ENCODE data around the gene EDN3. TPM values are rescaled to one million over a fixed set of nuclear protein-coding genes. Genes with fewer than 3 reads are reported as not detected.
"Not testable (repeated sequence)": the region's sequence is repeated elsewhere in the genome, so short reads cannot be mapped to it uniquely, and the experiment has no call there.

EDN3 gene
- total and polyA plus RNA-seq, 2 donors (not counting 3 experiments of a cell fraction or from before 2014, with no cell fraction given) = not detected

DNA sequence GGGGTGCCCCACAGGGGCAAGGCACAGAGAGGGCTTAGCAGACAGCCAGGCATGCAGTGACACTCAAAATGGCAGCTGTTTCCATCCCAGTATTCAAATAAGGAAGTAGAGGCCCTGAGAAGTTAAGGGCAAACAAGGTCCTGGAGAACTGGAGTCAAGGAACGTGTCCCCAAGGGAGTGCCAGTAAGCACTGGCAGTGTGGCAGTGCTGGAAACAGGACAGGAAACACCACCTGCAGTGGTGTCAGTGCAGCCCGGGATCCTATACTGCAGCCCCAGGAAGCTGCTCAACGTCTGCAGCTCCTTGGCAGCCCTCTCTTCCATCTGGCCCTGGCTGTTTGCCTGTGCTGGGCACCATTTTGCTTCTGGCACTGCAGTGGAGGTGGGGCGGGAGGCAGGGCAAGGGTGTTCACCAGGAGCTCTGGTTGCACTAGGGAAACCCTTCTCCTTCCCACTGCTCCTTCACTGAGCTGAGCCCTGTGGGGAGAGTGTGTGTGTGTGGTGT is 56.3 kb downstream of the EDN3 start:
- H4K20me1 ChIP-seq (replicated peaks; ENCODE audit: control insufficient read depth, extremely low read depth, insufficient read depth, low read length) = no peaks in the 10 kb centered on the region
- intact Hi-C loops (cut with micrococcal nuclease) = no loop called here
- H3K27me3 ChIP-seq (ENCODE audit: control insufficient read depth in 2 of 2, insufficient read depth in 2 of 2, low read length in 2 of 2) = no peaks in the 10 kb centered on the region
- no peak overlapping the region for H3K4me2 ChIP-seq (ENCODE audit: insufficient read depth, low read length)
- dilution Hi-C loops (cut with MboI; ENCODE audit: extremely low pct_ligation_motif_present, low sequenced_read_pairs) = no loop called here
- ChIA-PET POLR2A (no interaction called here), CTCF (no interaction called here)
- H3K36me3 ChIP-seq (ENCODE audit: control insufficient read depth in 2 of 2, extremely low read depth in 1 of 2, insufficient read depth in 2 of 2, low read length in 2 of 2) = no peaks in the 10 kb centered on the region
- H2AFZ ChIP-seq (ENCODE audit: low read depth, low read length) = no peak overlapping the region
- no peak overlapping the region for H3K27ac ChIP-seq (ENCODE audit: insufficient read depth, low read depth, low read length)
- no peaks in the 10 kb centered on the region for H3K9me1 ChIP-seq (replicated peaks; ENCODE audit: control insufficient read depth, extremely low read depth, insufficient read depth, low read length)
- no peak for TF ChIP-seq FOS (IDR thresholded peaks at IDR 0.05; ENCODE audit: borderline replicate concordance, insufficient read depth, low read length)
- no peak for TF ChIP-seq JUN (IDR thresholded peaks at IDR 0.05; ENCODE audit: borderline replicate concordance, insufficient read depth, insufficient read length, low read depth)
- no peak for TF ChIP-seq GATA2 (IDR thresholded peaks at IDR 0.05; ENCODE audit: insufficient read depth, insufficient read length, low read depth, low read length)
- TF ChIP-seq, protein P1, sequence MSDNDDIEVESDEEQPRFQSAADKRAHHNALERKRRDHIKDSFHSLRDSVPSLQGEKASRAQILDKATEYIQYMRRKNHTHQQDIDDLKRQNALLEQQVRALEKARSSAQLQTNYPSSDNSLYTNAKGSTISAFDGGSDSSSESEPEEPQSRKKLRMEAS (IDR thresholded peaks at IDR 0.05; ENCODE audit: insufficient read depth, insufficient read length) = no peak
- TF ChIP-seq, protein P2, sequence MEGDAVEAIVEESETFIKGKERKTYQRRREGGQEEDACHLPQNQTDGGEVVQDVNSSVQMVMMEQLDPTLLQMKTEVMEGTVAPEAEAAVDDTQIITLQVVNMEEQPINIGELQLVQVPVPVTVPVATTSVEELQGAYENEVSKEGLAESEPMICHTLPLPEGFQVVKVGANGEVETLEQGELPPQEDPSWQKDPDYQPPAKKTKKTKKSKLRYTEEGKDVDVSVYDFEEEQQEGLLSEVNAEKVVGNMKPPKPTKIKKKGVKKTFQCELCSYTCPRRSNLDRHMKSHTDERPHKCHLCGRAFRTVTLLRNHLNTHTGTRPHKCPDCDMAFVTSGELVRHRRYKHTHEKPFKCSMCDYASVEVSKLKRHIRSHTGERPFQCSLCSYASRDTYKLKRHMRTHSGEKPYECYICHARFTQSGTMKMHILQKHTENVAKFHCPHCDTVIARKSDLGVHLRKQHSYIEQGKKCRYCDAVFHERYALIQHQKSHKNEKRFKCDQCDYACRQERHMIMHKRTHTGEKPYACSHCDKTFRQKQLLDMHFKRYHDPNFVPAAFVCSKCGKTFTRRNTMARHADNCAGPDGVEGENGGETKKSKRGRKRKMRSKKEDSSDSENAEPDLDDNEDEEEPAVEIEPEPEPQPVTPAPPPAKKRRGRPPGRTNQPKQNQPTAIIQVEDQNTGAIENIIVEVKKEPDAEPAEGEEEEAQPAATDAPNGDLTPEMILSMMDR (IDR thresholded peaks at IDR 0.05; ENCODE audit: extremely low read depth in 1 of 2, insufficient read depth in 1 of 2, low read depth in 1 of 2, low read length in 2 of 2) = no peak
- TF ChIP-seq MYC (IDR thresholded peaks at IDR 0.05; ENCODE audit: low read depth, low read length) = no peak
- TF ChIP-seq EZH2 (IDR thresholded peaks at IDR 0.05; ENCODE audit: borderline replicate concordance, low read depth, low read length, severe bottlenecking) = no peak
- no peak for TF ChIP-seq POLR2A (IDR thresholded peaks at IDR 0.05; ENCODE audit: low read depth, low read length)
- TF ChIP-seq POLR2AphosphoS5 (IDR thresholded peaks at IDR 0.05; ENCODE audit: insufficient read depth, low read depth, low read length) = no peak
- DNase-seq (ENCODE audit: low read depth, low spot score) (no peak), FAIRE-seq (no peak)
- no peaks in the 10 kb centered on the region for H3K4me1 ChIP-seq (ENCODE audit: control insufficient read depth, extremely low read depth, insufficient read depth, low read length)
- no TSS peak for BruUV-seq (replicated peaks)
- no peaks in the 10 kb centered on the region for H3K79me2 ChIP-seq (ENCODE audit: control insufficient read depth, insufficient read depth, low read length)
- no peak overlapping the region for H3K9ac ChIP-seq (replicated peaks; ENCODE audit: extremely low read depth, insufficient read depth, low read length)
- H3K4me3 ChIP-seq (replicated peaks in 1 of 3; ENCODE audit: insufficient read depth in 1 of 3, low read depth in 1 of 3, low read length in 3 of 3) = no peak overlapping the region
- H3K9me3 ChIP-seq (replicated peaks; ENCODE audit: control insufficient read depth, insufficient read depth, low read length) = no peaks in the 10 kb centered on the region

DNA sequence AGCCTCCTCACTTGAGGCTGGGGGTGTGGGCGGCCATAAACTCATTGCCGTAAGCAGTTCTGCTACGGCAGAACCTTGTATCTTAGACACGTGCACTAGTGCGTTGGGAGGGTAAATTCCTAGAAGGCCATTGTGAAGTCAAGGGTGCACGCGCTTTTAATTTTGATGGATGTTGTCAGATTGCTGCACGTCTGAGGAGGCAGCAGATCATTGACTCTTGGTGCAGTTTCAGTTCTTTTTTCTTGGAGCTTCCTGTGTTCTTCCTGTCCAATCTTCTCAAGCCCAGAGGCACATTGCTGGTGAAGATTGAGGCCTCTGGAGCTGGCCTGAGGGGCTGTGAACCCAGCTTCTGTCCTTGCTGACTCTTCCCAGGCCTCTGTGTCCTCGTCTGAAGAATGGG is 58.4 kb downstream of the EDN3 start:
- H3K27ac ChIP-seq (ENCODE audit: insufficient read depth, low read depth, low read length); H3K9me3 ChIP-seq (replicated peaks; ENCODE audit: control insufficient read depth, insufficient read depth, low read length); H3K4me1 ChIP-seq (ENCODE audit: control insufficient read depth, extremely low read depth, insufficient read depth, low read length); H3K4me2 ChIP-seq (ENCODE audit: insufficient read depth, low read length); FAIRE-seq; H3K9me1 ChIP-seq (replicated peaks; ENCODE audit: control insufficient read depth, extremely low read depth, insufficient read depth, low read length); dilution Hi-C loops (cut with MboI; ENCODE audit: extremely low pct_ligation_motif_present, low sequenced_read_pairs); BruUV-seq (replicated peaks); H3K4me3 ChIP-seq (replicated peaks in 1 of 3; ENCODE audit: insufficient read depth in 1 of 3, low read depth in 1 of 3, low read length in 3 of 3); H2AFZ ChIP-seq (ENCODE audit: low read depth, low read length); CTCF ChIA-PET; H3K27me3 ChIP-seq (ENCODE audit: control insufficient read depth in 2 of 2, insufficient read depth in 2 of 2, low read length in 2 of 2); H4K20me1 ChIP-seq (replicated peaks; ENCODE audit: control insufficient read depth, extremely low read depth, insufficient read depth, low read length); H3K9ac ChIP-seq (replicated peaks; ENCODE audit: extremely low read depth, insufficient read depth, low read length); DNase-seq (ENCODE audit: low read depth, low spot score); intact Hi-C loops (cut with micrococcal nuclease); H3K79me2 ChIP-seq (ENCODE audit: control insufficient read depth, insufficient read depth, low read length); POLR2A ChIA-PET; H3K36me3 ChIP-seq (ENCODE audit: control insufficient read depth in 2 of 2, extremely low read depth in 1 of 2, insufficient read depth in 2 of 2, low read length in 2 of 2): not testable (repeated sequence)

Data from endothelial cell of umbilical vein (primary cell).